GM10266 (cell line): ENCODE results near the gene CLEC4M.

Experiments
- DNase-seq: peaks from one replicate; pipeline ENCODE4 v3.0.0; 2012; ENCODE audit errors: extremely low spot score
- TF ChIP-seq, protein P1 (sequence below): IDR thresholded peaks from 2 replicates; pipeline ENCODE4 v1.5.1; 2012; ENCODE audit warnings: mild to moderate bottlenecking, low read depth; ENCODE audit not compliant: control insufficient read depth, insufficient read depth; ENCODE audit errors: missing control alignments

CLEC4M gene

DNA sequence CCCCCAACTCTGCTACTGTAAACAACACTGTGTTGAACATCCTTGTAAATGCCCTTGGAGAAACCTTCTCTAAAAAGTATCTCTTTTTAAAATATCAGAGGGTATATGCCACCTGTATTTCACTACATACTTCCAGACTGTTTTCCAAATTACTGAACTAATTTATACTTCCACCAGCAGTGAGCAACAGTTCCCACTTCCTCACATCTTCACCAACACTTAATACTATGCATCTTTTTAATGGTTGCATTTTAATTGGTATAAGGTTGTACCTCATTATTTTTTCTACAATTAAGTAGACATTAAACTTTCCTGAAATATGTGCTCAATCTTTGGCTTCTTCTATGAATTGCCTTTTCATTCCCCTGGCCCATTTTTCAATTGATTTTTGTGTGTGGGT is 21.8 kb downstream of the CLEC4M start:
- TF ChIP-seq, protein P1, sequence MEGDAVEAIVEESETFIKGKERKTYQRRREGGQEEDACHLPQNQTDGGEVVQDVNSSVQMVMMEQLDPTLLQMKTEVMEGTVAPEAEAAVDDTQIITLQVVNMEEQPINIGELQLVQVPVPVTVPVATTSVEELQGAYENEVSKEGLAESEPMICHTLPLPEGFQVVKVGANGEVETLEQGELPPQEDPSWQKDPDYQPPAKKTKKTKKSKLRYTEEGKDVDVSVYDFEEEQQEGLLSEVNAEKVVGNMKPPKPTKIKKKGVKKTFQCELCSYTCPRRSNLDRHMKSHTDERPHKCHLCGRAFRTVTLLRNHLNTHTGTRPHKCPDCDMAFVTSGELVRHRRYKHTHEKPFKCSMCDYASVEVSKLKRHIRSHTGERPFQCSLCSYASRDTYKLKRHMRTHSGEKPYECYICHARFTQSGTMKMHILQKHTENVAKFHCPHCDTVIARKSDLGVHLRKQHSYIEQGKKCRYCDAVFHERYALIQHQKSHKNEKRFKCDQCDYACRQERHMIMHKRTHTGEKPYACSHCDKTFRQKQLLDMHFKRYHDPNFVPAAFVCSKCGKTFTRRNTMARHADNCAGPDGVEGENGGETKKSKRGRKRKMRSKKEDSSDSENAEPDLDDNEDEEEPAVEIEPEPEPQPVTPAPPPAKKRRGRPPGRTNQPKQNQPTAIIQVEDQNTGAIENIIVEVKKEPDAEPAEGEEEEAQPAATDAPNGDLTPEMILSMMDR, result no peak
- DNase-seq, result no peak

GRCh38 chr19:7787141-7787540 is 24.1 kb downstream of the CLEC4M start:
- no peak for DNase-seq
- TF ChIP-seq, protein P1, result no peak

GRCh38 chr19:7787602-7788177 is 24.6 kb downstream of the CLEC4M start:
- TF ChIP-seq, protein P1, result no peak
- no peak for DNase-seq

- no peak for DNase-seq
- TF ChIP-seq, protein P1, result no peak
Observed at GRCh38 chr19:7788178-7788932, 25.3 kb downstream of the CLEC4M start.

DNA sequence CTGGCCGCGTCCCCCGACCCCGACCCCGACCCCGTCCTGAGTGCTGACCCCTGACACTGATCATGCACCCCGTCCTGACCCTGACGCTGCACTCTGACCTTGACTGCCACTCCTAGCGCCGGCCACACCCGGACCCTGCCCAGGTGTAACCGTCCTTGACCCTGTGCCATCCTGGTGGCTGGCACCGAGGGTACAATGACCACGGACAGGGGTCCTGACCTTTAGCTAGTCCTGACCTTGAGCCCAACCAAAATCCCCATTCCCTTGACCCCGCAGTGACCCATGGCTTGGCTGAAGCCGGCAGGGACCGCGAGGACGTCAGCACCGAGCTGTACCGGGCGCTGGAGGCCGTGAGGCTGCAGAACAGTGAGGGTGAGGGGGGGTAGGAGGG is 25.9 kb downstream of the CLEC4M start:
- DNase-seq, result no peak
- TF ChIP-seq, protein P1, result no peak

GRCh38 chr19:7789447-7789846 is 26.4 kb downstream of the CLEC4M start:
- TF ChIP-seq, protein P1, result no peak
- no peak for DNase-seq

DNA sequence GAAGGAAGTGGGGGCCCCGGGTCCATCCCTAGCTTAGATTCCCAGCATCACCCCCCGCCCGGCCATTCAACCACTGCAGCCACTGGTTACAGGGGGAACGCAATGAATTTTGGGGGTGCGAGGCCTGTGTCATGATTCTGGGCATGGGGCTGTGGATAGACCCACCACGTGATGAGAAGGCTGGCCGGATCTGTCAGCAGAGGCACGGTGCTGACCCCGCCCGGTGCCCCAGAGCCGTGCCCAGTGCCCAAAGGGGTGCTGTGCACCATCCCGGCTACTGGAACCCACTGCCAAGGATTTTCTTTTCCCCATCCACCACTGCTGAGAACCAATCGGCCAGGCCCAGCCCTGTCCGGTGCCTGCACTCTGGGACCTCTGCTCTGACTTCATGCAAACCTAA is 27.4 kb downstream of the CLEC4M start:
- DNase-seq, result no peak
- TF ChIP-seq, protein P1, result no peak
